GM10847 (cell line): Measurements from ENCODE around the gene NSL1.

Experiments
- POLR2A ChIP-seq: IDR thresholded peaks from 2 replicates; pipeline ENCODE4 v1.6.1; 2011; ENCODE audit not compliant: insufficient read length; ENCODE audit errors: extremely low read depth

Gene NSL1

GRCh38 chr1:212727386-212728181 is 64.0 kb downstream of the NSL1 start:
- TF ChIP-seq POLR2A, result no peak

- TF ChIP-seq POLR2A, result no peak
Observed at GRCh38 chr1:212722270-212722957, 69.2 kb downstream of the NSL1 start.

- TF ChIP-seq POLR2A, result no peak
Observed at GRCh38 chr1:212721388-212722247, 70.0 kb downstream of the NSL1 start.

- TF ChIP-seq POLR2A, result no peak
Observed at GRCh38 chr1:212719633-212720032, 71.9 kb downstream of the NSL1 start.

GRCh38 chr1:212718499-212718898 is 73.1 kb downstream of the NSL1 start:
- TF ChIP-seq POLR2A, result no peak

GRCh38 chr1:212716161-212716560 is 75.4 kb downstream of the NSL1 start:
- no peak for TF ChIP-seq POLR2A

GRCh38 chr1:212713465-212714136 is 78.0 kb downstream of the NSL1 start:
- no peak for TF ChIP-seq POLR2A

GRCh38 chr1:212712451-212713303 is 78.9 kb downstream of the NSL1 start:
- TF ChIP-seq POLR2A, result no peak

GRCh38 chr1:212710566-212710965 is 81.0 kb downstream of the NSL1 start:
- no peak for TF ChIP-seq POLR2A

- TF ChIP-seq POLR2A, result no peak
Observed at GRCh38 chr1:212703991-212704564, 87.5 kb downstream of the NSL1 start.

GRCh38 chr1:212702672-212703071 is 88.9 kb downstream of the NSL1 start:
- no peak for TF ChIP-seq POLR2A

GRCh38 chr1:212701910-212702309 is 89.7 kb downstream of the NSL1 start:
- no peak for TF ChIP-seq POLR2A

GRCh38 chr1:212700892-212701819 is 90.4 kb downstream of the NSL1 start:
- no peak for TF ChIP-seq POLR2A

- peak; percentile 11 for TF ChIP-seq POLR2A
Observed at GRCh38 chr1:212700223-212700891, 91.2 kb downstream of the NSL1 start.
